Breast epithelium (tissue), 3 donors: ENCODE measurements around the gene HBM.

Experiments
- POLR2AphosphoS5 ChIP-seq, 3 donors: sonication (generic); formaldehyde crosslinking; IDR thresholded peaks; one replicate each; pipeline ENCODE4 v1.6.1; 2017; ENCODE audit warnings: antibody characterized with exemption in 3 of 3
- TF ChIP-seq, protein P1 (sequence below), 3 donors: fragments of 450-650 bp; IDR thresholded peaks; one replicate each; pipeline ENCODE4 v1.5.1; 2016 to 2017; ENCODE audit warnings: antibody characterized with exemption in 3 of 3, mild to moderate bottlenecking in 3 of 3, moderate library complexity in 3 of 3

DNA sequence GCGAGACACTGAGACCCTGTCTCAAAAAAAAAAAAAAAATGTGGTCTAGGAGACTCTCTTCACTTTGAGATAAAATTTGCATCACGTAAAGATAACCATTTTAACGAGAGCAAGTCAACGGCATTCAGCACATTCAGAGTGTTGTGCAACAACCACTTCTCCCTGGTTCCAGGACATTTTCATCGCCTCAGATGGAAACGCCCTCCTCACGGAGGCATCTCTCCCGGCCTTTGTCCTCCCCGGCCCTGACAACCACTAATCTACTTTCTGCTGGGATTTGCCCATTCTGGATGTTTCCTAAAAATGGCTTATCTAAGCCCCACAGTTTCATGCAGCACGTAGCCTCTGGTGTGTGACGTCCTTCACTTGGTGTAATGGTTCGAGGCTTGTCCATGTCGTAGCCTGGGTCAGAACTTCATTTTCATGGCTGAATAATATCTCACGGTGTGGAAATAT, 21.0 kb upstream of the HBM start:
- TF ChIP-seq, protein P1, sequence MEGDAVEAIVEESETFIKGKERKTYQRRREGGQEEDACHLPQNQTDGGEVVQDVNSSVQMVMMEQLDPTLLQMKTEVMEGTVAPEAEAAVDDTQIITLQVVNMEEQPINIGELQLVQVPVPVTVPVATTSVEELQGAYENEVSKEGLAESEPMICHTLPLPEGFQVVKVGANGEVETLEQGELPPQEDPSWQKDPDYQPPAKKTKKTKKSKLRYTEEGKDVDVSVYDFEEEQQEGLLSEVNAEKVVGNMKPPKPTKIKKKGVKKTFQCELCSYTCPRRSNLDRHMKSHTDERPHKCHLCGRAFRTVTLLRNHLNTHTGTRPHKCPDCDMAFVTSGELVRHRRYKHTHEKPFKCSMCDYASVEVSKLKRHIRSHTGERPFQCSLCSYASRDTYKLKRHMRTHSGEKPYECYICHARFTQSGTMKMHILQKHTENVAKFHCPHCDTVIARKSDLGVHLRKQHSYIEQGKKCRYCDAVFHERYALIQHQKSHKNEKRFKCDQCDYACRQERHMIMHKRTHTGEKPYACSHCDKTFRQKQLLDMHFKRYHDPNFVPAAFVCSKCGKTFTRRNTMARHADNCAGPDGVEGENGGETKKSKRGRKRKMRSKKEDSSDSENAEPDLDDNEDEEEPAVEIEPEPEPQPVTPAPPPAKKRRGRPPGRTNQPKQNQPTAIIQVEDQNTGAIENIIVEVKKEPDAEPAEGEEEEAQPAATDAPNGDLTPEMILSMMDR (IDR thresholded peaks at IDR 0.05): no peak
- no peak for TF ChIP-seq POLR2AphosphoS5 (IDR thresholded peaks at IDR 0.05)
